HCT116 (cell line): ENCODE results near the gene CCDC32. TPM values are rescaled to one million over a fixed set of nuclear protein-coding genes. Genes with fewer than 3 reads are reported as not detected.

Source experiments
- ATAC-seq: fragments of 200-7000 bp; cut with Tn5 transposase; 2 replicates; pipeline ENCODE4 v1.9.1; 2020; ENCODE audit warnings: mild to moderate bottlenecking, moderate library complexity
- BruUV-seq: library from RNA; stranded (reverse); fragments of 400-500 nt; replicated peaks from 2 replicates; lab custom pipeline; 2021; lab: Mats Ljungman, UMichigan
- CTCF ChIA-PET: fragments of 300-600 bp; sonication (Branson Sonifier 250); formaldehyde crosslinking; loops from one replicate; lab custom pipeline; 2021; ENCODE audit warnings: antibody characterized with exemption; lab: Charles Lee
- POLR2A ChIA-PET: fragments of 300-600, 350-600 bp; sonication (Branson Sonifier 250); formaldehyde crosslinking; loops from one replicate; lab custom pipeline; 2021; ENCODE audit warnings: antibody characterized with exemption; lab: Charles Lee
- RAD21 ChIA-PET, 2 experiments: fragments of 300-600 bp; sonication (Branson Sonifier 250); formaldehyde crosslinking; loops; one replicate each; lab custom pipeline; 2023; ENCODE audit warnings: low total read pairs in 2 of 2; ENCODE audit not compliant: uncharacterized antibody in 2 of 2, unreplicated experiment in 2 of 2, low non-redundant PET in 1 of 2; lab: Charles Lee
- DNase-seq: peaks from one replicate; pipeline ENCODE4 v3.0.0-alpha.2; 2010; ENCODE audit warnings: low read depth, low spot score
- H2AFZ ChIP-seq: fragments of 200-600 bp; shearing (Covaris generic), sonication (generic); 2 replicates; pipeline ENCODE4 v1.6.1; 2017; ENCODE audit warnings: low read depth, mixed run types, mixed read lengths, antibody characterized with exemption, low read length; ENCODE audit not compliant: poor library complexity, severe bottlenecking
- H3K27ac ChIP-seq: 2 replicates; pipeline ENCODE4 v1.5.1; 2012; ENCODE audit warnings: low read depth, low read length
- H3K27me3 ChIP-seq: fragments of 200-600 bp; sonication (generic); 2 replicates; pipeline ENCODE4 v1.6.1; 2016; ENCODE audit warnings: mixed run types, low read length, mixed read lengths; ENCODE audit not compliant: insufficient read depth
- H3K36me3 ChIP-seq, 2 experiments: fragments of 200-500 bp in 1 of 2; fragments of 200-600 bp in 1 of 2; sonication (Bioruptor generic) in 1 of 2; sonication (generic) in 1 of 2; 2 replicates each; pipeline versions ENCODE4 v1.5.1 to v1.6.1; 2014 to 2016; ENCODE audit warnings: low read length in 2 of 2, inconsistent platforms in 1 of 2, mixed read lengths in 1 of 2, mixed run types in 1 of 2; ENCODE audit not compliant: insufficient read depth in 2 of 2, control insufficient read depth in 1 of 2
- H3K4me1 ChIP-seq, 2 experiments: fragments of 200-600 bp in 1 of 2; sonication (generic) in 1 of 2; 2 replicates each; pipeline versions ENCODE4 v1.5.1 to v1.6.1; 2012 to 2017; ENCODE audit warnings: low read length in 2 of 2, inconsistent platforms in 1 of 2, mild to moderate bottlenecking in 1 of 2, mixed read lengths in 1 of 2, mixed run types in 1 of 2, moderate library complexity in 1 of 2; ENCODE audit not compliant: insufficient read depth in 2 of 2, control insufficient read depth in 1 of 2
- H3K4me2 ChIP-seq: fragments of 200-600 bp; sonication (generic); 2 replicates; pipeline ENCODE4 v1.6.1; 2017; ENCODE audit warnings: mixed run types, low read length, mixed read lengths
- H3K4me3 ChIP-seq, 2 experiments: fragments of 200-600 bp in 1 of 2; sonication (generic) in 1 of 2; replicated peaks in 1 of 2; 2 replicates each; pipeline ENCODE4 v1.5.1; 2011 to 2016; ENCODE audit warnings: low read length in 2 of 2, control low read depth in 1 of 2, low read depth in 1 of 2, mild to moderate bottlenecking in 1 of 2, mixed read lengths in 1 of 2, mixed run types in 1 of 2
- H3K79me2 ChIP-seq: fragments of 200-600 bp; sonication (generic); 2 replicates; pipeline ENCODE4 v1.6.1; 2017; ENCODE audit warnings: mild to moderate bottlenecking, mixed run types, low read length, moderate library complexity, mixed read lengths; ENCODE audit not compliant: insufficient read depth
- H3K9ac ChIP-seq: fragments of 200-600 bp; sonication (generic); 2 replicates; pipeline ENCODE4 v1.6.1; 2016; ENCODE audit warnings: low read length, mixed read lengths
- H3K9me2 ChIP-seq: fragments of 200-600 bp; sonication (generic), shearing (Covaris generic); 2 replicates; pipeline ENCODE4 v1.6.1; 2017; ENCODE audit warnings: mixed run types, mild to moderate bottlenecking, moderate library complexity; ENCODE audit not compliant: insufficient read depth
- H3K9me3 ChIP-seq, 2 experiments: fragments of 200-500 bp in 1 of 2; fragments of 200-600 bp in 1 of 2; sonication (Bioruptor generic) in 1 of 2; sonication (generic) in 1 of 2; 2 replicates each; pipeline ENCODE4 v1.6.1; 2014 to 2017; ENCODE audit warnings: low read length in 2 of 2, mixed read lengths in 2 of 2, inconsistent platforms in 1 of 2, low read depth in 1 of 2, mild to moderate bottlenecking in 1 of 2, mixed run types in 1 of 2, moderate library complexity in 1 of 2; ENCODE audit not compliant: control insufficient read depth in 1 of 2, insufficient read depth in 1 of 2
- H4K20me1 ChIP-seq: fragments of 200-600 bp; sonication (generic), shearing (Covaris generic); 2 replicates; pipeline ENCODE4 v1.6.1; 2017; ENCODE audit warnings: mixed run types, mild to moderate bottlenecking, moderate library complexity; ENCODE audit not compliant: insufficient read depth
- CBX3 ChIP-seq: IDR thresholded peaks from 2 replicates; pipeline ENCODE4 v1.6.1; 2012; ENCODE audit warnings: low read depth
- EGR1 ChIP-seq: IDR thresholded peaks from 2 replicates; pipeline ENCODE4 v1.6.1; 2012; ENCODE audit warnings: low read depth
- EZH2phosphoT487 ChIP-seq: fragments of 200-600 bp; IDR thresholded peaks from 2 replicates; pipeline ENCODE4 v1.6.1; 2018; ENCODE audit warnings: antibody characterized with exemption, borderline replicate concordance
- FOSL1 ChIP-seq: IDR thresholded peaks from 2 replicates; pipeline ENCODE4 v1.6.1; 2012; ENCODE audit warnings: low read depth
- JUND ChIP-seq: IDR thresholded peaks from 2 replicates; pipeline ENCODE4 v1.6.1; 2012
- POLR2A ChIP-seq: IDR thresholded peaks from 2 replicates; pipeline ENCODE4 v1.7.0; 2011; ENCODE audit warnings: borderline replicate concordance; ENCODE audit not compliant: insufficient read depth, insufficient read length; ENCODE audit errors: extremely low read depth
- POLR2AphosphoS5 ChIP-seq: IDR thresholded peaks from 2 replicates; pipeline ENCODE4 v1.6.1; 2011; ENCODE audit warnings: mild to moderate bottlenecking, low read depth, low read length, moderate library complexity
- RAD21 ChIP-seq: IDR thresholded peaks from 2 replicates; pipeline ENCODE4 v1.6.1; 2012; ENCODE audit warnings: low read depth, mild to moderate bottlenecking
- SP1 ChIP-seq: IDR thresholded peaks from 2 replicates; pipeline ENCODE4 v1.6.1; 2012; ENCODE audit warnings: low read depth
- YY1 ChIP-seq: IDR thresholded peaks from 2 replicates; pipeline ENCODE4 v1.6.1; 2011; ENCODE audit warnings: low read length, low read depth, moderate library complexity, mild to moderate bottlenecking; ENCODE audit not compliant: insufficient replicate concordance; ENCODE audit errors: extremely low read depth
- ZBTB33 ChIP-seq: IDR thresholded peaks from 2 replicates; pipeline ENCODE4 v1.6.1; 2011; ENCODE audit warnings: mild to moderate bottlenecking, low read length, moderate library complexity; ENCODE audit not compliant: insufficient replicate concordance; ENCODE audit errors: extremely low read depth
- ZNF274 ChIP-seq: fragments of 200-500 bp; sonication (Bioruptor generic); IDR thresholded peaks from 2 replicates; pipeline ENCODE4 v1.6.1; 2014; ENCODE audit warnings: mild to moderate bottlenecking, low read depth, low read length, inconsistent platforms
- intact Hi-C: fragments of 100-400 bp; cut with micrococcal nuclease; formaldehyde crosslinking; loops from 2 replicates; pipeline ENCODE4 v1.10.0; 2022
- total RNA-seq: library from RNA; stranded (reverse); gene quantifications from one replicate; pipeline ENCODE4 v1.2.1, GENCODE V29; 2021; ENCODE audit not compliant: unreplicated experiment
- TF ChIP-seq, protein P1 (sequence below): IDR thresholded peaks from 2 replicates; pipeline ENCODE4 v1.6.1; 2012

Gene CCDC32
- total RNA-seq, 1 experiment from 2014 or later: 18.6 TPM

DNA sequence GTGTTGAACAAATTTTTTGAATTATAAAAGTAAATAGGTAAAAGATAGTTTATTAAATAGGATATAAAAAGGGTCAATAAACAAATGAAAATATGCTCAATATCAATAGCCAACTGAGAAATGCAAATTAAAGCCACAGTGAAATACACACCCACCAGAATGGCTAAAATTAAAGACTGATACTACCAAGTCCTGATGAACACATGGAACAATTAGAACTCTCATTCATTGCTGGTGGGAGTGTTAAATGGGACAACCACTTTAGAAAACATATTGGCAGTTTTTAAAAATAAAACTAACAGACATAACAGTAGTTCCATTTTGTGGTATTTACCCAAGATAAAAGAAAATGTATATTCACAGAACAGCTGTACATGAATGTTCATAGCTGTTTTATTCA is 41.2 kb downstream of the CCDC32 start:
- no TSS peak for BruUV-seq
- H3K27ac ChIP-seq: no peak overlapping the region
- no peak for ATAC-seq
- no peaks in the 10 kb centered on the region for H3K36me3 ChIP-seq
- no peaks in the 10 kb centered on the region for H3K9me3 ChIP-seq
- no peak overlapping the region for H3K4me3 ChIP-seq
- no peak overlapping the region for H3K9ac ChIP-seq
- CTCF ChIA-PET: interaction anchor here (1.1 kb wide), 1 partner anchor 368 kb away, joined by 3 read pairs; no protein-coding TSS in a partner anchor
- TF ChIP-seq ZBTB33: no peak
- no peak for TF ChIP-seq CBX3
- TF ChIP-seq, protein P1, sequence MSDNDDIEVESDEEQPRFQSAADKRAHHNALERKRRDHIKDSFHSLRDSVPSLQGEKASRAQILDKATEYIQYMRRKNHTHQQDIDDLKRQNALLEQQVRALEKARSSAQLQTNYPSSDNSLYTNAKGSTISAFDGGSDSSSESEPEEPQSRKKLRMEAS: no peak
- TF ChIP-seq FOSL1: no peak
- no peak for TF ChIP-seq YY1
- no peak for TF ChIP-seq EGR1
- TF ChIP-seq POLR2AphosphoS5: no peak
- TF ChIP-seq JUND: no peak
- TF ChIP-seq ZNF274: no peak
- TF ChIP-seq EZH2phosphoT487: no peak
- TF ChIP-seq RAD21: no peak
- TF ChIP-seq POLR2A: no peak
- no peak for TF ChIP-seq SP1
- TF ChIP-seq, all 23 proteins: peak for 0
- H3K9me2 ChIP-seq: no peaks in the 10 kb centered on the region
- H3K4me1 ChIP-seq: peaks cover 0 to 6% of the 10 kb centered on the region in 2 experiments; a peak in 3 of 4 replicates
- H4K20me1 ChIP-seq: no peaks in the 10 kb centered on the region
- H3K27me3 ChIP-seq: no peaks in the 10 kb centered on the region
- H3K4me2 ChIP-seq: no peak overlapping the region
- no peak overlapping the region for H2AFZ ChIP-seq
- POLR2A ChIA-PET: interaction anchor here (0.5 kb wide), 1 partner anchor 22 kb away, joined by 3 read pairs; no protein-coding TSS in a partner anchor
- intact Hi-C loops: no loop called here
- no peaks in the 10 kb centered on the region for H3K79me2 ChIP-seq
- RAD21 ChIA-PET: no interaction called here
- no peak for DNase-seq
